Mucosa of rectum (tissue), 2 donors: ENCODE measurements around the gene PWWP2B.

Source experiments
- H3K27ac ChIP-seq, 2 donors: one replicate each; pipeline ENCODE4 v1.7.0; 2013; ENCODE audit warnings: inconsistent platforms in 2 of 2, low read depth in 2 of 2, low read length in 2 of 2
- H3K27me3 ChIP-seq, 2 donors: one replicate each; pipeline ENCODE4 v1.7.0; 2013; ENCODE audit warnings: low read length in 2 of 2; ENCODE audit not compliant: control insufficient read depth in 2 of 2, insufficient read depth in 2 of 2
- H3K36me3 ChIP-seq, 2 donors: one replicate each; pipeline ENCODE4 v1.7.0; 2013; ENCODE audit warnings: low read length in 2 of 2; ENCODE audit not compliant: control insufficient read depth in 2 of 2, insufficient read depth in 2 of 2
- H3K4me1 ChIP-seq, 2 donors: one replicate each; pipeline ENCODE4 v1.7.0; 2013; ENCODE audit warnings: low read length in 2 of 2, mild to moderate bottlenecking in 1 of 2; ENCODE audit not compliant: control insufficient read depth in 2 of 2, insufficient read depth in 2 of 2
- H3K4me3 ChIP-seq, 2 donors: one replicate each; pipeline ENCODE4 v1.7.0; 2013; ENCODE audit warnings: low read length in 2 of 2
- H3K9ac ChIP-seq, 2 donors: one replicate each; pipeline ENCODE4 v1.7.0; 2013; ENCODE audit warnings: low read length in 2 of 2, low read depth in 1 of 2, mild to moderate bottlenecking in 1 of 2
- H3K9me3 ChIP-seq, 2 donors: one replicate each; pipeline ENCODE4 v1.7.0; 2013; ENCODE audit warnings: low read length in 2 of 2; ENCODE audit not compliant: control insufficient read depth in 2 of 2
- donor health status: healthy.
- donor health status: Normal muscosa, but diverticular disease.

PWWP2B gene

GRCh38 chr10:132392811-132393694, 3.9 kb upstream of the PWWP2B start:
- no peaks in the 10 kb centered on the region for H3K27me3 ChIP-seq
- peaks cover 21 to 24% of the 10 kb centered on the region in 2 donors for H3K4me1 ChIP-seq
- H3K9me3 ChIP-seq, result no peaks in the 10 kb centered on the region
- H3K27ac ChIP-seq, result no peak overlapping the region
- H3K36me3 ChIP-seq, result no peaks in the 10 kb centered on the region
- no peak overlapping the region for H3K4me3 ChIP-seq
- H3K9ac ChIP-seq, result no peak overlapping the region

DNA sequence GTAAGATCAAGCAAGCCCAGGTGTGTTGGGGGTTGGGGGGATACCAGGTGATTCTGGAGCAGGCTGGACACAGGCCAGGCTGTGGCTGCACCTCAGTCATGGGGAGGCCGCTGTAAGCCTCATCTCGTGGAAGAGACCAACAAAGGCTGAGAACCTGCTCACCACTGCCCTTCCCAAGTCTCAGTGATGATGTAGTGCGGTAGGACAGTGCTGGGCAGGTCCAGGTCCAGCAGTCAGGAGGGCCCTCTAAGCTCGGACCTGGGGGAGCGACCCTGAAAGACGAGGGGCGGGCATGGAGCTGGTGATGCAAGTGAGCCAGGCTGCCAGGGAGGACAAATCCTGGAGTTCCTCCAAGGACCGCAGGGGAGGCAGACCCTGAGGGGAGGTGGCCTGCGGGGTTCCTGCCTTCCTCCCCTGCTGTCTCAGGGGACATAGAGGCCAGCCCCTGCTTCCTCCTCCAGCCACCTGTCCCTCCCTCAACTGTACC, 3.3 kb upstream of the PWWP2B start:
- Histone ChIP-seq H3K9ac (no peak overlapping the region), H3K27ac (no peak overlapping the region), H3K4me3 (no peak overlapping the region), H3K9me3 (no peaks in the 10 kb centered on the region), H3K36me3 (no peaks in the 10 kb centered on the region), H3K4me1 (peaks cover 28 to 30% of the 10 kb centered on the region in 2 donors), H3K27me3 (no peaks in the 10 kb centered on the region)

DNA sequence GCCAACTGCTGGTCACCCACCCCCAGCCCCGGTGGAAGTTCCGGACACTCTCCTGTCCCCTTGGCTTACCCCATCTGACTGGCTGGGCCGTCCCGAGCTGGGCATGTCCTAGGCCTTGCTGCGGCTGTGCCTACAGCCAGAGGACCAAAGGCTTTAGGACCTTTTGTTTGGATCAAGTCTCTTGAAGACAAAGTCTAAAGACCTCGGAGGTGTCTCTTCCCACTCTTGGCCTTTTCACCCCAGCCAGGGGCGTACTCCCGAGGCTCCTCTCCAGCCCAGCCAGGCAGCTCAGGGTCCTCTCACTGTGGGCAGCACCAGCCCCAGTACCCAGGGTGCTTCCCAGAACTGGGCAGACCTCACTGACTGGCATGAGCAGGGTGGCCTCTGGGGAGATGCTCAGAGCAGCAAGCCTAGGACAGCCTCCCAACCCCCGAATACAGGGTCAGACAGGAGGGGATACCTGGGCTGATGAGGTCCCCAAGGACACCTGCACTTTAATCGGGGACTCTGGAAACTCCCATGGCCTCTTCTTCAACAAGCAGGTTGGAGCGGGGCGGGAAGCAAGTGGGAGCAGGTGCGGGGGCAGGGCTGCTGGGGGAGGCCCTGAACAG, 2.7 kb upstream of the PWWP2B start:
- no peaks in the 10 kb centered on the region for H3K27me3 ChIP-seq
- H3K27ac ChIP-seq, result no peak overlapping the region
- no peak overlapping the region for H3K4me3 ChIP-seq
- H3K36me3 ChIP-seq, result no peaks in the 10 kb centered on the region
- peaks cover 26 to 28% of the 10 kb centered on the region in 2 donors for H3K4me1 ChIP-seq
- H3K9me3 ChIP-seq, result no peaks in the 10 kb centered on the region
- H3K9ac ChIP-seq, result no peak overlapping the region

GRCh38 chr10:132394936-132395703, 1.9 kb upstream of the PWWP2B start:
- H3K36me3 ChIP-seq, result no peaks in the 10 kb centered on the region
- H3K9ac ChIP-seq, result peak overlapping the region in 1 of 2 donors; percentile 89
- H3K4me1 ChIP-seq, result peaks cover 31 to 34% of the 10 kb centered on the region in 2 donors
- peak overlapping the region; percentile 89 to 92 for H3K27ac ChIP-seq
- H3K27me3 ChIP-seq, result no peaks in the 10 kb centered on the region
- peak overlapping the region in 1 of 2 donors; percentile 64 for H3K4me3 ChIP-seq
- no peaks in the 10 kb centered on the region for H3K9me3 ChIP-seq

- H3K27me3 ChIP-seq, result no peaks in the 10 kb centered on the region
These were observed 1.1 kb upstream of the PWWP2B start for GRCh38 chr10:132395704-132396493.

DNA sequence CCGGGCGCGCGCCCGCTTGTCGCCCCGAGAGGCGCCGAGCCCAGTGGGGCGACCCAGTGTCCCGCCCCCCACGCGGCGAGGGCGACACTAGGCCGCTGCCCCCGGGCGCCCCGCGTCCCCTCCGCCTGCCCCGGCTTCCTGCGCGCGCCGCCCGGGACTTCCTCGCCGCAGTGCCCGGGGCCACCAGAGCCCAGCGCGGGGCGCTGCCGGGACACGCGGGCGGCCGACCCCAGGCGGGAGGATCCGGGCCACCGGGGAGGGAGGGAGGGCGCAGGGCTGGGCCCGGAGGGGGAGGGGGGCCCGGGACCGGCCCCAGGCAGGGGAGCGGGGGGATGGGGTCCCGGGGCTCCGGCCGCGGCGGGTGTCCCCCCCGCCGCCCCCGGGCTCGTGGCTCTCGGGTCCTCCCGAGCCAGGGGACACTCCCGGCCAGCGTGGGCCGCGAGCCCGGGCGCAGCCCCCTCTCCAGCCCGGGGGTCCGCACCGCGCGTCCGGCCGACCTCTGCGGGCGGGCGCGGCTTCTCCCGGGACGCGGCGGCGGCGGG, 435 bp upstream of the PWWP2B start:
- Histone ChIP-seq H3K9ac (peak overlapping the region; percentile 68 to 89), H3K4me3 (peak overlapping the region; percentile 31 to 64), H3K27ac (peak overlapping the region; percentile 89 to 92), H3K4me1 (peaks cover 46 to 49% of the 10 kb centered on the region in 2 donors), H3K9me3 (no peaks in the 10 kb centered on the region), H3K27me3 (no peaks in the 10 kb centered on the region), H3K36me3 (no peaks in the 10 kb centered on the region)

More at GRCh38 chr10:132395704-132396493, 1.1 kb upstream of the PWWP2B start:
- H3K36me3 ChIP-seq, result no peaks in the 10 kb centered on the region
- peak overlapping the region; percentile 89 to 92 for H3K27ac ChIP-seq
- peak overlapping the region; percentile 72 to 89 for H3K9ac ChIP-seq
- H3K4me3 ChIP-seq, result peak overlapping the region; percentile 31 to 64
- peaks cover 39 to 42% of the 10 kb centered on the region in 2 donors for H3K4me1 ChIP-seq
- H3K9me3 ChIP-seq, result no peaks in the 10 kb centered on the region

GRCh38 chr10:132397671-132398565, 918 bp downstream of the PWWP2B start:
- Histone ChIP-seq H3K9me3 (no peaks in the 10 kb centered on the region), H3K9ac (peak overlapping the region; percentile 86 to 91), H3K27me3 (no peaks in the 10 kb centered on the region), H3K4me3 (peak overlapping the region; percentile 69 to 84), H3K27ac (peak overlapping the region; percentile 94 to 96), H3K4me1 (peaks cover 56 to 61% of the 10 kb centered on the region in 2 donors), H3K36me3 (no peaks in the 10 kb centered on the region)

GRCh38 chr10:132398566-132398991, 1.6 kb downstream of the PWWP2B start:
- Histone ChIP-seq H3K27me3 (no peaks in the 10 kb centered on the region), H3K4me1 (peaks cover 56 to 68% of the 10 kb centered on the region in 2 donors), H3K27ac (peak overlapping the region; percentile 94 to 96), H3K36me3 (no peaks in the 10 kb centered on the region), H3K4me3 (peak overlapping the region; percentile 69 to 84), H3K9me3 (no peaks in the 10 kb centered on the region), H3K9ac (peak overlapping the region; percentile 86 to 91)
